GM19240 (cell line): ENCODE measurements around the gene CIB4.

Experiments
- DNase-seq: peaks from one replicate; pipeline ENCODE4 v3.0.0; 2011; ENCODE audit warnings: low spot score; ENCODE audit not compliant: insufficient read length

Gene CIB4

GRCh38 chr2:26555246-26556133 is 85.7 kb downstream of the CIB4 start:
- no peak for DNase-seq

GRCh38 chr2:26552641-26553374 is 88.4 kb downstream of the CIB4 start:
- DNase-seq: no peak

- DNase-seq: no peak
Observed at GRCh38 chr2:26550276-26551015, 90.7 kb downstream of the CIB4 start.

GRCh38 chr2:26542676-26543505 is 98.3 kb downstream of the CIB4 start:
- DNase-seq: no peak

GRCh38 chr2:26542194-26542455 is 99.0 kb downstream of the CIB4 start:
- no peak for DNase-seq

GRCh38 chr2:26541401-26542193 is 99.6 kb downstream of the CIB4 start:
- no peak for DNase-seq

- no peak for DNase-seq
Observed at GRCh38 chr2:26540961-26541360, 100.2 kb downstream of the CIB4 start.

- DNase-seq: no peak
Observed at GRCh38 chr2:26540306-26540705, 100.9 kb downstream of the CIB4 start.

GRCh38 chr2:26537826-26538475 is 103.2 kb downstream of the CIB4 start:
- no peak for DNase-seq

- no peak for DNase-seq
Observed at GRCh38 chr2:26537069-26537825, 103.9 kb downstream of the CIB4 start.

GRCh38 chr2:26536371-26537068 is 104.6 kb downstream of the CIB4 start:
- DNase-seq: no peak

- no peak for DNase-seq
Observed at GRCh38 chr2:26535663-26536275, 105.4 kb downstream of the CIB4 start.

- DNase-seq: no peak
Observed at GRCh38 chr2:26534865-26535662, 106.1 kb downstream of the CIB4 start.

GRCh38 chr2:26534098-26534864 is 106.9 kb downstream of the CIB4 start:
- DNase-seq: no peak

- no peak for DNase-seq
Observed at GRCh38 chr2:26533661-26534060, 107.5 kb downstream of the CIB4 start.
